ENCODE data around the gene HOXB6. TPM values are rescaled to one million over a fixed set of nuclear protein-coding genes. Genes with fewer than 3 reads are reported as not detected.
A peak's percentile ranks its signal among the peaks of the same experiment; 100 is the strongest.

Gene HOXB6
- total RNA-seq, 1 donor from 2014 or later = 0.52 TPM

DNA sequence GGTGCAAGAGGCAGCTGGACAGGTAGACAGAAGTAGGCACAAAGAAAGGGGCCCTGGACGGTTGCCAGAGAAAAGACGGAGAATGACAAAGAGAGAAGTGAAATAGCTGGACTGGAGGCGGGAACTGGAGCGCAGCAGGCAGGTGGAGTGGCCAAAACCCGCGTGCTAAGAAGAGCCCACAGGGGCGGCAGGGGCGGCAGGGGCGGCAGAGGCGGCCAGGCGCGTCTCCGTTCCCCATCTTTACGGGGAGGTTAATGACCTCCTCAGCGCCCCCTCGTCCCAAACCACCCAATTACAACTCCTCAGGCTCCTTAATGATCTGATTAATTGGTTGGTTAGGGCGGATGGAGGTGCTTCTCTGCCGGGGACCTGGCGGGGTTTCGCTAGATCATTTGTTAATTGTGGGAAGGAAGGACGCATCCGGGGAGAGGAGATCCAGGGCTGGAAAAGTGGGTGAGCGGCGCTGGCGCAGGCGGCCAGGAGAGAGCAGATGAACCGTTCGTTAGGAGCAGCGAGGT lies 36.8 kb upstream of the HOXB6 start:
- Mint-ChIP-seq H3K27ac (no peak overlapping the region), H3K4me1 (ENCODE audit: low read depth) (peaks cover 8% of the 10 kb centered on the region), H3K9me3 (no peaks in the 10 kb centered on the region), H3K4me3 (ENCODE audit: low read depth) (no peak overlapping the region), H3K36me3 (ENCODE audit: low read depth) (no peaks in the 10 kb centered on the region), H3K27me3 (ENCODE audit: low read depth) (peaks cover 93% of the 10 kb centered on the region)
- intact Hi-C loops (cut with micrococcal nuclease) = no loop called here
- no peak for DNase-seq (ENCODE audit: low spot score)

DNA sequence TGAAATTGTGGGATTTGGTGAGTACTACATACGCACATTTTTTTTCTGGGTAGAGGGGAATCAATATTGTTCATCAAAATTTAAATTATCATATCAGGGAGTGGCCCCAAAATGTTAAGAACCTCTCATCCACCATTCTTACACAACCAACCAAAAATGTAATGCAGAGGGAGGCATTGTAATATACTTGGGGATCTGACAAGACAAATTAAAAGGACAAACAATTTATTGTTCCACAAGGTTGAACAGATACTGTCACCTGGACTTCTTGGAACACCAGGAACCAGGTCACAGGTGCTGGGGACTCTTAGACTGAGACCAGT lies 36.0 kb upstream of the HOXB6 start:
- H3K9me3 Mint-ChIP-seq = no peaks in the 10 kb centered on the region
- no peak overlapping the region for H3K4me3 Mint-ChIP-seq (ENCODE audit: low read depth)
- no peak overlapping the region for H3K27ac Mint-ChIP-seq
- peaks cover 97% of the 10 kb centered on the region for H3K27me3 Mint-ChIP-seq (ENCODE audit: low read depth)
- H3K36me3 Mint-ChIP-seq (ENCODE audit: low read depth) = no peaks in the 10 kb centered on the region
- intact Hi-C loops (cut with micrococcal nuclease) = no loop called here
- DNase-seq (ENCODE audit: low spot score) = no peak
- H3K4me1 Mint-ChIP-seq (ENCODE audit: low read depth) = peaks cover 5% of the 10 kb centered on the region

DNA sequence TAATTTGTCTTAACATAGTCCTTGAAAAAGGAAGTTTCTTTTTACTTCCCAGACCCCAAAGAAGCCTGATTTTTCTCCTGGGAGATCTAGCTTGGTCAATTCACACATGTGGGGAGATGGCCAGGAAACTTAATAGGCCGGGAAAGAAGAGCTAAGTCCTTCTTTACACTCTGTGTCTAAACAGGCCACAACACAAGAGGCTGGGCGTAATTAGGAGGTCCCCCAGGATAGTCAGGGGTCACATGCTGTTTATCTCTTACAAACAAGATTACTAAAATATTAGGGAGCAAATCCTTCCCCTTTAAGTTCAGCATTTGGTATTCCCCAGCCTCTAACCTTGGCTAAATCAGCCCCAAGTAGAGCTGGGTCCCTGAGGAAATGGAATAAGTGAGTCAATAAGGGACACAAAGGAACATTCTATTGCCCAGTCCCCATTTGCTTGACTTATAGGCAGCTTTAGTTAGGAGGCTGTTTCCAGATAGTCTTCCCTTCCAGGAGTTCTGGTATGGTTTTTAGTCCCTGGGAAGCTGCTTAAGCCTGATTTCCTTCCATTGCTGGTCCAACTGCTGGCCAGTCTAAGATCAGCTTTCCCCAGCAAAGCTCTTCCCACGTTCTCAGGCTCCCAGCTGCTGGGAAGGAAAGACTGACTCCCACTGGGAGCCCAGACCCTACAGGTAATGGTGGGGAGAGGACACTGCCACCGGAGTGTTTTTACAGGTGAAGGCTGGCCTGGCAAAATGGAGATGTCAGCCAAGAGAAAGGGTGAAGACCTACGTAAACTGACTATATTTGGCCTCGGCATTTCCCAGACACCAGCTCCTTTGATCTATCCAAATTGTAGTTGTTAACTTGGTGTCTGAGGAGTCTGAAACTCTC lies 35.4 kb upstream of the HOXB6 start:
- Mint-ChIP-seq H3K4me3 (ENCODE audit: low read depth) (no peak overlapping the region), H3K4me1 (ENCODE audit: low read depth) (peaks cover 2% of the 10 kb centered on the region), H3K27me3 (ENCODE audit: low read depth) (peaks cover 97% of the 10 kb centered on the region), H3K27ac (no peak overlapping the region), H3K36me3 (ENCODE audit: low read depth) (no peaks in the 10 kb centered on the region), H3K9me3 (no peaks in the 10 kb centered on the region)
- DNase-seq (ENCODE audit: low spot score) = no peak
- intact Hi-C loops (cut with micrococcal nuclease) = no loop called here

DNA sequence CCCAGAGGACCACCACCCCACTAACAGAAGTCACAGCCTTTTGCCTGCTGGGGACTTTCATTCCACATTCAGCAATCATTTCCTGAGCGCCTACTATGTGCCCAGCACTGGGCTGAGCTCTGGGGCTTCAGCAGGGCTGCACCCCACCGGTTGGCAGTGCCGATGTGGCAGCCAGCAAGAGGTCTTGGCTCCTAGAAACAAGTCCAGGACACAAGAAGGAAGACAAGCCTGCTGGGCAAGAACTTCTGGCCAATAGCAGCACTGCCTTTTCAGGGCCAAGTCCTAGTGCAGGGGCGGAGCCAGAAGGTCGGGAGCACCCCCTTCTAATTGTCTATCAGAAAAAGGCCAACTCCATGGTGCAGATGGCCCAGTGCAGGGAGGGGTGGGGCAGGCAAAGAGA lies 34.4 kb upstream of the HOXB6 start:
- H3K9me3 Mint-ChIP-seq = no peaks in the 10 kb centered on the region
- peaks cover 2% of the 10 kb centered on the region for H3K4me1 Mint-ChIP-seq (ENCODE audit: low read depth)
- intact Hi-C loops (cut with micrococcal nuclease) = no loop called here
- DNase-seq (ENCODE audit: low spot score) = no peak
- H3K4me3 Mint-ChIP-seq (ENCODE audit: low read depth) = no peak overlapping the region
- H3K27ac Mint-ChIP-seq = no peak overlapping the region
- peaks cover 96% of the 10 kb centered on the region for H3K27me3 Mint-ChIP-seq (ENCODE audit: low read depth)
- no peaks in the 10 kb centered on the region for H3K36me3 Mint-ChIP-seq (ENCODE audit: low read depth)

DNA sequence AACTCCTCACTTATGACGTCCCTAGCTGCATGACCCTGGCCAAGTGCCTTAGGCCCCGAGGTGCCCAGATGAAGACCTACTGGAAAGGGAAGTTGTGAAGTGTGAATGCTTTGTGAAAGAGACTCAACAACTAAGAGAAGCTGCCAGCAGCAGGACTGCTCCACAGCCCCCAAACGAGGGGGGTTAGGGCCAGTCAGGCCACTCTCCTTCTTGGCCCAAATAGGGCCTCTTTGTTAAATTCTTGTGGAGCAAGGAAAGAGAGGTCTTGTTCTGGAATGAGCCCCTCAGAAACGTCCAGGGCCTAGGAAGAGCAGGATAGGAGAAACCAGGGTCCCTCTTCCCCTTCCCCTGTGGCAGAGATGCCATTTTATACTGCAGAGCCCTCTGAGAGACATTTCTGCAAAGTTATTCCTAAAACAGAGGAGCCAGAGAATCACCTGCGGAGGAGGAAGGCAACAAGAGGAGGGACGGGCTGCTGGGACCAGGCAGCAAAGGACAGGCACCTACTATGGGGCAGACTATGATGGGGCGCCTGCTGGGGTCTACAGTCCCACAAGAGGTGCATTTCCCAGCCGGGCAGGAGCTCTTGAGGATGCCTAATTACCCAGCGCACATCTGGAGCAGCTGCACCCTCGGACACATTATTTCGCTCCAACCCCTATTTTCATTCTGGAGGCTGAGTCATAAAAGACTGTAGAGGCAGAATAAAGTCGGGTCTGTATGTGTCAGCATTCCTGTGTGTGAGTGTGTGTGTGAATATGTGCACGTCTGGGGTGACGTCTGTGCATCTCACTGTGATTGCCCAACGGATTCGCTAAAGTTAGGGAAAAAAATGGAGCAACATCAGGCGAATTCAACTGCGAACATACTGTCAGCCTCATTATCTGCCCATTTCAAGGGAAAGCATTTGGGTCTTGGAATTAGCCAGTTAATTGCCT lies 32.8 kb upstream of the HOXB6 start:
- no peak overlapping the region for H3K4me3 Mint-ChIP-seq (ENCODE audit: low read depth)
- peaks cover 4% of the 10 kb centered on the region for H3K4me1 Mint-ChIP-seq (ENCODE audit: low read depth)
- H3K36me3 Mint-ChIP-seq (ENCODE audit: low read depth) = no peaks in the 10 kb centered on the region
- DNase-seq (ENCODE audit: low spot score) = no peak
- intact Hi-C loops (cut with micrococcal nuclease) = no loop called here
- no peak overlapping the region for H3K27ac Mint-ChIP-seq
- H3K27me3 Mint-ChIP-seq (ENCODE audit: low read depth) = peaks cover 91% of the 10 kb centered on the region
- H3K9me3 Mint-ChIP-seq = no peaks in the 10 kb centered on the region

DNA sequence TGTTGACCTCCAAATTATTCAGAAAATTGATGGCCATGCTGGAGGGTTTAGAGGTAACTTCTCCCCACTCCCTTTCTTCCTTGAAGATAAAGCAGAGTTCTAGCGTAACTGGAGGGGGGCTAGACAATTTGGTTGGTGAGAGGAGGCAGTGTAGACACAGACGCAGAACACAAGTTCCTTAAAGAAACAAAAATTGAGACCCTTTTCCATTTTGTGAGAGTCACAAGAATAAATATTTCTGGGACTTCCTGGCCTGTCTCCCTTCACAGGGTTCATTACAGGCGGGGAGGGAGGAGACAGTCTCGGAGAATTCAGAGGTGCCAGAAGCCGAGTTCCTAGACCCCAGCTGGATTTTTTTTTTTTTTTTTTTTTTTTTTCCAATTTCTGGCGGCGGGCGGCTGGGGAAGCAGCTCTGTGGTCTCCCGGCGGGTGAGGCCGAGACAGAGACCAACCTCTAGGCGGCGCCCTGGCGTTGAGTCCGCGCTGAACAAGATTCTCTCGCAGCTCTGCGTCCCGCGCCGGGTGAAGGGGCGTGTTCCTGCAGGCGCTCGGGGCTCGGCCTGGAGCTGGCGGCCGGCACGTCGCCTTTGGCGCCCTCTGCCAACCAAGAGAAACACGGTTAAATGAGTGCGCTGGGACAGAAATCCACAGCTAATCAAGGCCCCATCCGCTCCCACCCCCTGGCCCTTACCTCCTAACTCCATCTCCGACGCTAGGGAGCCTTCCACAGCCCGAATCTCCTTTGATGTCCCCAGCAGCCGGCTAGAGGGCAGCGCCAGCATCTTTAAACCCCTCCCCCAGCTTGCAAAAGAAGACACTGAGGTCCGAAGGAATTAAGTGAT lies 31.6 kb upstream of the HOXB6 start:
- Mint-ChIP-seq H3K27ac (no peak overlapping the region), H3K9me3 (no peaks in the 10 kb centered on the region), H3K4me1 (ENCODE audit: low read depth) (peaks cover 8% of the 10 kb centered on the region), H3K27me3 (ENCODE audit: low read depth) (peaks cover 91% of the 10 kb centered on the region), H3K4me3 (ENCODE audit: low read depth) (no peak overlapping the region), H3K36me3 (ENCODE audit: low read depth) (no peaks in the 10 kb centered on the region)
- DNase-seq (ENCODE audit: low spot score) = peak; percentile 63
- intact Hi-C loops (cut with micrococcal nuclease) = no loop called here

DNA sequence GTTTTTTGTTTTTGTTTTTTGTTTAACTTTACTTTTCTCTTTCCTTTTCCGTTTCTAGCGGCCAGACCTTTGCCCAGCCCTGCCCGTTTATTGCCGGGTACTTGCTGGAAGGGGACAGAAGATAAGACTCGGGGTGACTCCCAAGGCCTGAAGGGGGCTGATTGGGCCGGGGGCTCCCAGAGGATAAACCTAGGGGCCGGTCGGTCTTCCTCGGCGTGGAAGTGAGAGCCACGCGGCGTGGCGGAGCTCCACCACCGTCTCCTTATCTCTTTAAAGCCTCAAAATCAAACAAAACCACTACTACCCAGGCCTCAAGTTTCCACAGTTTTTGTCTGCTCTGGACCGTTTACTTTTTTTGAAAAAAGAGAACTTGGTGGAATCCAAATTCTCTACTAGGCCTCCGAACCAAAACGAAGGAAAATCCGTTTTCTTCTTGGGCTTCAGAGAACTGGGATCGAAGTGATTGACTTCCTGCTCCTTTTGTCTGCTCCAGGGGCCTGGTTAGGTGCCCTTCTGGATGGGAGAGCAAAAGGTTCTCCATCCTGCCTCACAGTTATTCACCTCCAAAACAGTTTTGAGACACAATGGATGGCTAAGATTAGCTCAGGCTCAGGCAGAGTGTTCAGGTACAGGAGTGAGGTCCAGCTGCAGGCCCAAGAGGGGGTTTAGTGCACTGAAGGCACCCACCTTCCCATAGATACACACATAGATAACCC lies 29.9 kb upstream of the HOXB6 start:
- no peak for DNase-seq (ENCODE audit: low spot score)
- H3K4me3 Mint-ChIP-seq (ENCODE audit: low read depth) = peak overlapping the region; percentile 26
- intact Hi-C loops (cut with micrococcal nuclease) = no loop called here
- no peaks in the 10 kb centered on the region for H3K36me3 Mint-ChIP-seq (ENCODE audit: low read depth)
- no peaks in the 10 kb centered on the region for H3K9me3 Mint-ChIP-seq
- peaks cover 6% of the 10 kb centered on the region for H3K4me1 Mint-ChIP-seq (ENCODE audit: low read depth)
- no peak overlapping the region for H3K27ac Mint-ChIP-seq
- H3K27me3 Mint-ChIP-seq (ENCODE audit: low read depth) = peaks cover 90% of the 10 kb centered on the region

DNA sequence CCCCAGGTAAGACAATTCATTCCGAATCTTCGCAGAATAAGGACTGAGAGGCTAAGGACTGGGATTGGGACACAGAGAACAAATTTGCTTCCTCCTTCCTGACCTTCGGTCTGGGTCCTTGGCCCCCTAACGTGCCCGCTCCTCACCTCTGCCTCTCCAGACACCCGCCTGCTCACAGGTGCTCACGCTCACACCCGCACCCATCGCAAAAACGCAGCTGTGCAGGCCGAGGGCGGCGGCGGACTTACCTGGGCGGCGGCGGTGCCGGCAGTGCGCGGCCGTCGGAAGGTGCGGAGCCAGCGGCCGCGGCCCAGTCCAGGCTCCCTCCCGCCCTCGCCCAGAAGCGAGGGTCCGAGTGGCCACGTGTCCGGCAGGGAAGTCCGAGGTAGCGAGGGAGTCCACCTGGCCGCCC lies 28.5 kb upstream of the HOXB6 start:
- H3K27me3 Mint-ChIP-seq (ENCODE audit: low read depth) = peaks cover 91% of the 10 kb centered on the region
- no peak overlapping the region for H3K4me3 Mint-ChIP-seq (ENCODE audit: low read depth)
- DNase-seq (ENCODE audit: low spot score) = no peak
- H3K36me3 Mint-ChIP-seq (ENCODE audit: low read depth) = no peaks in the 10 kb centered on the region
- intact Hi-C loops (cut with micrococcal nuclease) = no loop called here
- no peak overlapping the region for H3K27ac Mint-ChIP-seq
- no peaks in the 10 kb centered on the region for H3K9me3 Mint-ChIP-seq
- peaks cover 6% of the 10 kb centered on the region for H3K4me1 Mint-ChIP-seq (ENCODE audit: low read depth)

DNA sequence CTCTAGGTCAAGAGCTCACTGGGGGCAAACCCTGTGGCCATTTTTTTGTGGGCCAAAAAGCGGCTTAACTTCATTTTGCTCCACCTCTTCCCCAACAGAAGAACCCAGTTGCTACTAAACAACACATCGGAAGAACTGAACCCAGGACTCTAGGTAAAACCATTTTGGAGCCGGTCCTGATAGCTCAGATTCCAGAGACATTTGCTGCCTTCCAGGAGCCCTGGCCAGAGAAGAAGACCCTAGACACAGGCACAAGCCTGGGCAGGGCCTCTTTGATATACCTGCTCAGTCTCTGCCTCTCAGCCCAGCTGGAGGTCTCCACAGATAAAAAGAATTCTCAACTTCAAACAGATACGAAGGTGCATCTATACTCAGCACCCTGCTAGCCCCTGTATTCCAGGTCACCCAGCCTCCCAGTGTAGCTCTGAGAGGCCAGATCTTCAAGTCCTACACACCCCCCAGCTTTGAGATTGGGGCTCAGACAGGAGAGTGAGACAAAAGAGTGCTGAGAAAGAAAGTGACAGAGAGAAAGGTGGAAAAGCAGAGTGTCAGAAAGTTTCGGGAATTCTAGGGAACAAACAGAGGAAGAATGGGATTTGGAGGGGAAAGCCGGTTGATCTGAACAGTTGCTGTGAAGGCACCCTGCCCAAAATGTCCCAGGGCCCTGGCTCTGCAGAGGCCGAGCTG lies 27.9 kb upstream of the HOXB6 start:
- Mint-ChIP-seq H3K9me3 (no peaks in the 10 kb centered on the region), H3K27me3 (ENCODE audit: low read depth) (peaks cover 91% of the 10 kb centered on the region), H3K4me3 (ENCODE audit: low read depth) (peak overlapping the region; percentile 6), H3K27ac (no peak overlapping the region), H3K4me1 (ENCODE audit: low read depth) (peaks cover 6% of the 10 kb centered on the region), H3K36me3 (ENCODE audit: low read depth) (no peaks in the 10 kb centered on the region)
- no peak for DNase-seq (ENCODE audit: low spot score)
- intact Hi-C loops (cut with micrococcal nuclease) = no loop called here

DNA sequence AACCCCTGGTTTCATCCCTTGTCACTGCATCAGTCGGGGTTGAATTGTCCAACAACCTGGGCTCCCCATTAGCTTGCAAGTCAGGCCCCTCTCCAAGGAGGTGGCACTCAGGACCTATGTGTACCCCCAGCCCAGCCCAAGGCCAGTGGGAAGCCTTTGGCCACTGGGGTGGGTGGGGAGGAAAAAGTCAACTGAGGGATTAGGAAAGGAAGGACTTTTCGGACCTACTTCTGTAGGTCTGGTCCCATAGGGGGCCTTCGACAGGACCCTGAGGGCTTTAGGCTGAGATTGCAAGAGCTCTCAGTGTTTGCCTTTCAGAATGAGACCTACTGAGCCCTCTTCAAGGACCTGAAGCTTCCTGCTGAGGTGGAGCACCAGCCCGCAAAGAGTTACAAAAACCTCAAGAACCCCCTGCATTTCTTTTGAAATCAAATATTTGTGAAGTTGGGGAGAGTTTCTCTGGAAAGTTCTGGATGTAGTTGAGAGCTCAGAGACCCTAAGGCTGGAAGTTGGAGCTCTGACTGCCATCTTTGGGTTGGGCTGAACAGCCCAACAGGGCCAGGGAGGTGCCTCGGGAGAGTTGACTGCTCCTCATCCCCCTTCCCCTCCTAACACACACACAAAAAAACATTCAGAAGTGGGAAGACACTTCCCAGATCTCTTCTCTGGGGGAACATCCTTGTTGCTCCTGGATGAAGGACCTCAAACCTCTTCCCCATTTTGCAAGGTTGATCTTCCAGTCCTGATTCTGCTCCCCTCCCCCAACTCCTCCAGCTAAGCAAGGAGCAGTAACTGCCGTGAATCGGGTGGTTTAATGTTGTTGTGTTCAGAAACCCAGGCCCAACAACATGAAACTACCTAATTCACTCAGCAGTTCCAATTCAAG lies 27.1 kb upstream of the HOXB6 start:
- no peaks in the 10 kb centered on the region for H3K36me3 Mint-ChIP-seq (ENCODE audit: low read depth)
- DNase-seq (ENCODE audit: low spot score) = no peak
- intact Hi-C loops (cut with micrococcal nuclease) = no loop called here
- H3K4me1 Mint-ChIP-seq (ENCODE audit: low read depth) = peaks cover 8% of the 10 kb centered on the region
- no peaks in the 10 kb centered on the region for H3K9me3 Mint-ChIP-seq
- H3K4me3 Mint-ChIP-seq (ENCODE audit: low read depth) = no peak overlapping the region
- peaks cover 89% of the 10 kb centered on the region for H3K27me3 Mint-ChIP-seq (ENCODE audit: low read depth)
- no peak overlapping the region for H3K27ac Mint-ChIP-seq
